Transverse colon (tissue), 4 donors: ENCODE measurements around the gene CLBA1.

Experiments
- CTCF ChIP-seq, 5 experiments: fragments of 200-600 bp in 3 of 5; fragments of 450-650 bp in 2 of 5; sonication (generic) in 3 of 5; IDR thresholded peaks; 1 replicate in 2 of 5; 2 replicates in 3 of 5; pipeline ENCODE4 v1.5.1; 2016 to 2017; ENCODE audit warnings: antibody characterized with exemption in 5 of 5, inconsistent platforms in 3 of 5, mild to moderate bottlenecking in 2 of 5, moderate library complexity in 1 of 5
- EP300 ChIP-seq: sonication (generic); formaldehyde crosslinking; IDR thresholded peaks from one replicate; pipeline ENCODE4 v1.6.1; 2017; ENCODE audit warnings: antibody characterized with exemption, low read depth
- POLR2A ChIP-seq: fragments of 450-650 bp; IDR thresholded peaks from one replicate; pipeline ENCODE4 v1.6.1; 2016; ENCODE audit warnings: antibody characterized with exemption, mild to moderate bottlenecking, moderate library complexity
- POLR2AphosphoS5 ChIP-seq, 3 donors: sonication (generic); formaldehyde crosslinking; IDR thresholded peaks; one replicate each; pipeline ENCODE4 v1.6.1; 2016; ENCODE audit warnings: antibody characterized with exemption in 3 of 3

- TF ChIP-seq EP300: no peak
- TF ChIP-seq POLR2A: no peak
- no peak for TF ChIP-seq CTCF (IDR thresholded peaks at IDR 0.05)
- TF ChIP-seq POLR2AphosphoS5 (IDR thresholded peaks at IDR 0.05): no peak
These were observed 6.3 kb downstream of the CLBA1 start for GRCh38 chr14:104991896-104992230.
